Endothelial cell of umbilical vein (primary cell): Measurements from ENCODE around the gene AUTS2. TPM values are rescaled to one million over a fixed set of nuclear protein-coding genes. Genes with fewer than 3 reads are reported as not detected.

Source experiments
- BruUV-seq: library from RNA; stranded (reverse); fragments of 400-500 nt; replicated peaks from 2 replicates; lab custom pipeline; 2021; lab: Mats Ljungman, UMichigan
- CTCF ChIA-PET: fragments of 300-600, 350-600 bp; sonication (Branson Sonifier 250); formaldehyde crosslinking; loops from one replicate; lab custom pipeline; 2021; ENCODE audit warnings: antibody characterized with exemption, inconsistent platforms; lab: Charles Lee
- POLR2A ChIA-PET: fragments of 300-600, 350-600 bp; sonication (Branson Sonifier 250); formaldehyde crosslinking; loops from one replicate; lab custom pipeline; 2021; ENCODE audit warnings: antibody characterized with exemption, inconsistent platforms; lab: Charles Lee
- DNase-seq: peaks from one replicate; pipeline ENCODE4 v3.0.0-alpha.2; 2011; ENCODE audit warnings: low read depth, low spot score
- FAIRE-seq: peaks from 2 replicates; lab custom pipeline; 2011; peaks lifted over from hg19 to GRCh38; lab: Jason Lieb, UNC
- H2AFZ ChIP-seq: 2 replicates; pipeline ENCODE4 v1.6.0; 2012; ENCODE audit warnings: low read depth, low read length, control low read depth, inconsistent platforms
- H3K27ac ChIP-seq: 2 replicates; pipeline ENCODE4 v1.5.1; 2011; ENCODE audit warnings: low read depth, mild to moderate bottlenecking, control low read depth, low read length, moderate library complexity; ENCODE audit not compliant: insufficient read depth
- H3K27me3 ChIP-seq, 2 experiments: 2 replicates each; pipeline versions ENCODE4 v1.6.0 to v1.6.1; 2011; ENCODE audit warnings: low read length in 2 of 2, mixed read lengths in 1 of 2; ENCODE audit not compliant: control insufficient read depth in 2 of 2, insufficient read depth in 2 of 2
- H3K36me3 ChIP-seq, 2 experiments: 2 replicates in 1 of 2; 3 replicates in 1 of 2; pipeline ENCODE4 v1.5.1; 2011; ENCODE audit warnings: low read length in 2 of 2, mild to moderate bottlenecking in 1 of 2, moderate library complexity in 1 of 2; ENCODE audit not compliant: control insufficient read depth in 2 of 2, insufficient read depth in 2 of 2; ENCODE audit errors: extremely low read depth in 1 of 2
- H3K4me1 ChIP-seq: 3 replicates; pipeline ENCODE4 v1.5.1; 2011; ENCODE audit warnings: mild to moderate bottlenecking, low read length; ENCODE audit not compliant: control insufficient read depth, insufficient read depth; ENCODE audit errors: extremely low read depth
- H3K4me2 ChIP-seq: 2 replicates; pipeline ENCODE4 v1.6.1; 2011; ENCODE audit warnings: low read length, control low read depth, mixed read lengths; ENCODE audit not compliant: insufficient read depth
- H3K4me3 ChIP-seq, 3 experiments: fragments of 200-600 bp in 1 of 3; sonication (generic), shearing (Covaris generic) in 1 of 3; replicated peaks in 1 of 3; 2 replicates each; pipeline ENCODE4 v1.5.1; 2011 to 2016; ENCODE audit warnings: control low read depth in 3 of 3, low read length in 3 of 3, mild to moderate bottlenecking in 2 of 3, inconsistent platforms in 1 of 3, low read depth in 1 of 3, moderate library complexity in 1 of 3; ENCODE audit not compliant: insufficient read depth in 1 of 3
- H3K79me2 ChIP-seq: 2 replicates; pipeline ENCODE4 v1.6.0; 2012; ENCODE audit warnings: low read length, inconsistent platforms; ENCODE audit not compliant: control insufficient read depth, insufficient read depth
- H3K9ac ChIP-seq: replicated peaks from 2 replicates; pipeline ENCODE3; 2011; ENCODE audit warnings: low read length, control low read depth; ENCODE audit not compliant: insufficient read depth; ENCODE audit errors: extremely low read depth
- H3K9me1 ChIP-seq: replicated peaks from 3 replicates; pipeline ENCODE4 v1.6.0; 2011; ENCODE audit warnings: mild to moderate bottlenecking, low read length; ENCODE audit not compliant: control insufficient read depth, insufficient read depth; ENCODE audit errors: extremely low read depth
- H3K9me3 ChIP-seq: replicated peaks from 2 replicates; pipeline ENCODE4 v1.5.1; 2012; ENCODE audit warnings: low read length, inconsistent platforms; ENCODE audit not compliant: control insufficient read depth, insufficient read depth
- H4K20me1 ChIP-seq: replicated peaks from 2 replicates; pipeline ENCODE3; 2011; ENCODE audit warnings: mild to moderate bottlenecking, low read length; ENCODE audit not compliant: control insufficient read depth, insufficient read depth; ENCODE audit errors: extremely low read depth
- EZH2 ChIP-seq: IDR thresholded peaks from 2 replicates; pipeline ENCODE4 v1.6.1; 2012; ENCODE audit warnings: borderline replicate concordance, low read depth, mild to moderate bottlenecking, moderate library complexity, low read length, inconsistent platforms; ENCODE audit not compliant: severe bottlenecking
- FOS ChIP-seq: IDR thresholded peaks from 2 replicates; pipeline ENCODE4 v1.6.1; 2011; ENCODE audit warnings: mild to moderate bottlenecking, low read length, moderate library complexity, borderline replicate concordance; ENCODE audit not compliant: insufficient read depth
- GATA2 ChIP-seq: IDR thresholded peaks from 2 replicates; pipeline ENCODE4 v1.7.0; 2011; ENCODE audit warnings: low read depth, mild to moderate bottlenecking, moderate library complexity, mixed read lengths, low read length; ENCODE audit not compliant: insufficient read length, insufficient read depth
- JUN ChIP-seq: IDR thresholded peaks from 2 replicates; pipeline ENCODE4 v1.6.1; 2011; ENCODE audit warnings: borderline replicate concordance, low read depth; ENCODE audit not compliant: insufficient read length, insufficient read depth
- MYC ChIP-seq: IDR thresholded peaks from one replicate; pipeline ENCODE4 v1.6.1; 2011; ENCODE audit warnings: mild to moderate bottlenecking, low read depth, low read length
- POLR2A ChIP-seq: IDR thresholded peaks from 2 replicates; pipeline ENCODE4 v1.6.1; 2012; ENCODE audit warnings: low read depth, mild to moderate bottlenecking, control low read depth, low read length
- POLR2AphosphoS5 ChIP-seq: IDR thresholded peaks from 2 replicates; pipeline ENCODE4 v1.6.1; 2012; ENCODE audit warnings: low read depth, mild to moderate bottlenecking, control low read depth, low read length, moderate library complexity; ENCODE audit not compliant: insufficient read depth
- dilution Hi-C: fragments of 300-500 bp; cut with MboI; formaldehyde crosslinking; loops from one replicate; pipeline ENCODE4 v1.15.0; 2019; ENCODE audit warnings: low sequenced_read_pairs; ENCODE audit not compliant: extremely low pct_ligation_motif_present
- intact Hi-C: fragments of 100-400 bp; cut with micrococcal nuclease; formaldehyde crosslinking; loops from one replicate; pipeline ENCODE4 v1.10.0; 2022
- polyA plus RNA-seq, 4 experiments: library from polyadenylated mRNA; depleted of rRNA in 3 of 4; stranded (reverse) in 3 of 4; unstranded in 1 of 4; fragments of >200 nt; gene quantifications; 2 replicates each; pipeline versions ENCODE4 v1.2.1 to v1.2.3, GENCODE V29; 2011 to 2012; ENCODE audit warnings: missing spikeins in 1 of 4
- total RNA-seq: library from RNA; stranded (reverse); gene quantifications from 2 replicates; pipeline ENCODE4 v1.2.3, GENCODE V29; 2021
- TF ChIP-seq, protein P1 (sequence below): IDR thresholded peaks from 2 replicates; pipeline ENCODE4 v1.6.1; 2011; ENCODE audit not compliant: insufficient read depth, insufficient read length
- TF ChIP-seq, protein P2 (sequence below), 2 donors: IDR thresholded peaks; 1 replicate in 1 of 2; 2 replicates in 1 of 2; pipeline ENCODE4 v1.5.1; 2011; ENCODE audit warnings: low read length in 2 of 2, mild to moderate bottlenecking in 2 of 2, moderate library complexity in 2 of 2, control low read depth in 1 of 2, inconsistent platforms in 1 of 2, low read depth in 1 of 2; ENCODE audit not compliant: insufficient read depth in 1 of 2; ENCODE audit errors: extremely low read depth in 1 of 2

The AUTS2 gene
- total and polyA plus RNA-seq, 2 donors (not counting 3 experiments of a cell fraction or from before 2014, with no cell fraction given): 0.59 to 8.0 TPM

DNA sequence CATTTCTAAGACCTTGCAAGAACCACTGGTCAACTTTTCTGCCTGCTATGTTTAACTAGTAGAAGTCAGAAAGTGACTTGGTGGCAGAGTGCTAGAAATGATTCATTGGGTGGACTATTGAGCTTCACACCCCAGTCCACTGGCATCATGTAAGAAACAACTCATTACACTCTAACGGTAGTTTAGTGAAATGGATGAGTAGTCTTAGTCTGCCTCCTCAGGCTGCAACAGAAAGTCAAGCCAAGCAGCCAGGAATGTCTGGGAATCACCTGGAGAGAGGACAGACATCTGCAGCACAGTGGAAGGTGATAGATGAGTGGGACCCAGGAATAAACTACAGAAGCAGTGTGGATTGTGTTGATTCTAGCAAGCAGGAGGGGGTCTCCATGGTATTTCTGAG is 125.4 kb downstream of the AUTS2 start:
- ChIA-PET CTCF (no interaction called here), POLR2A (no interaction called here)
- DNase-seq: no peak
- no TSS peak for BruUV-seq
- Histone ChIP-seq H3K9me3 (no peaks in the 10 kb centered on the region), H3K9me1 (no peaks in the 10 kb centered on the region), H3K36me3 (no peaks in the 10 kb centered on the region), H3K27ac (no peak overlapping the region), H3K79me2 (no peaks in the 10 kb centered on the region), H2AFZ (no peak overlapping the region), H3K9ac (no peak overlapping the region), H4K20me1 (no peaks in the 10 kb centered on the region), H3K4me3 (no peak overlapping the region), H3K27me3 (no peaks in the 10 kb centered on the region), H3K4me2 (no peak overlapping the region), H3K4me1 (no peaks in the 10 kb centered on the region)
- dilution Hi-C loops (no loop called here), intact Hi-C loops (no loop called here)
- FAIRE-seq: no peak
- no peak for TF ChIP-seq POLR2AphosphoS5
- TF ChIP-seq GATA2: no peak
- no peak for TF ChIP-seq MYC
- TF ChIP-seq EZH2: no peak
- no peak for TF ChIP-seq JUN
- TF ChIP-seq, protein P1, sequence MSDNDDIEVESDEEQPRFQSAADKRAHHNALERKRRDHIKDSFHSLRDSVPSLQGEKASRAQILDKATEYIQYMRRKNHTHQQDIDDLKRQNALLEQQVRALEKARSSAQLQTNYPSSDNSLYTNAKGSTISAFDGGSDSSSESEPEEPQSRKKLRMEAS: no peak
- no peak for TF ChIP-seq FOS
- no peak for TF ChIP-seq POLR2A
- TF ChIP-seq, protein P2, sequence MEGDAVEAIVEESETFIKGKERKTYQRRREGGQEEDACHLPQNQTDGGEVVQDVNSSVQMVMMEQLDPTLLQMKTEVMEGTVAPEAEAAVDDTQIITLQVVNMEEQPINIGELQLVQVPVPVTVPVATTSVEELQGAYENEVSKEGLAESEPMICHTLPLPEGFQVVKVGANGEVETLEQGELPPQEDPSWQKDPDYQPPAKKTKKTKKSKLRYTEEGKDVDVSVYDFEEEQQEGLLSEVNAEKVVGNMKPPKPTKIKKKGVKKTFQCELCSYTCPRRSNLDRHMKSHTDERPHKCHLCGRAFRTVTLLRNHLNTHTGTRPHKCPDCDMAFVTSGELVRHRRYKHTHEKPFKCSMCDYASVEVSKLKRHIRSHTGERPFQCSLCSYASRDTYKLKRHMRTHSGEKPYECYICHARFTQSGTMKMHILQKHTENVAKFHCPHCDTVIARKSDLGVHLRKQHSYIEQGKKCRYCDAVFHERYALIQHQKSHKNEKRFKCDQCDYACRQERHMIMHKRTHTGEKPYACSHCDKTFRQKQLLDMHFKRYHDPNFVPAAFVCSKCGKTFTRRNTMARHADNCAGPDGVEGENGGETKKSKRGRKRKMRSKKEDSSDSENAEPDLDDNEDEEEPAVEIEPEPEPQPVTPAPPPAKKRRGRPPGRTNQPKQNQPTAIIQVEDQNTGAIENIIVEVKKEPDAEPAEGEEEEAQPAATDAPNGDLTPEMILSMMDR (IDR thresholded peaks at IDR 0.05; ENCODE audit: extremely low read depth in 1 of 2, insufficient read depth in 1 of 2, low read depth in 1 of 2, low read length in 2 of 2): no peak
